ENCODE data around the gene ST14. TPM values are rescaled to one million over a fixed set of nuclear protein-coding genes. Genes with fewer than 3 reads are reported as not detected.

The ST14 gene
- total and polyA plus RNA-seq, 12 donors, result 0.30 to 5.7 (median 0.67) TPM

GRCh38 chr11:130204703-130205095 lies 45.1 kb downstream of the ST14 start:
- H3K4me1 ChIP-seq, result no peaks in the 10 kb centered on the region
- H3K4me3 ChIP-seq, result no peak overlapping the region
- intact Hi-C loops (cut with DNase I), result no loop called here
- 91 to 92% methylated on average over 11 of the region's 11 CpGs for WGBS, 2 donors
- DNase-seq (no peak), ATAC-seq (no peak)
- no peak for TF ChIP-seq CTCF (IDR thresholded peaks at IDR 0.05)
- H3K27me3 ChIP-seq, result no peaks in the 10 kb centered on the region
- no peak overlapping the region for H3K27ac ChIP-seq
- peaks cover 0 to 5% (median 0%) of the 10 kb centered on the region in 11 donors for H3K9me3 ChIP-seq
- H3K36me3 ChIP-seq, result peaks cover 0 to 6% (median 0%) of the 10 kb centered on the region in 9 donors

- Histone ChIP-seq H3K4me1 (no peaks in the 10 kb centered on the region), H3K36me3 (peaks cover 0 to 6% (median 0%) of the 10 kb centered on the region in 9 donors), H3K9me3 (peaks cover 0 to 5% (median 0%) of the 10 kb centered on the region in 11 donors), H3K27me3 (no peaks in the 10 kb centered on the region), H3K27ac (no peak overlapping the region), H3K4me3 (no peak overlapping the region)
- no peak for ATAC-seq
- no peak for DNase-seq
- no peak for TF ChIP-seq CTCF (IDR thresholded peaks at IDR 0.05)
- intact Hi-C loops (cut with DNase I), result no loop called here
- 86 to 94% methylated on average over 22 of the region's 22 CpGs for WGBS, 2 donors
Observed at GRCh38 chr11:130206141-130206540, 46.6 kb downstream of the ST14 start.

- ATAC-seq (no peak), DNase-seq (no peak)
- H3K36me3 ChIP-seq, result peaks cover 0 to 6% (median 0%) of the 10 kb centered on the region in 9 donors
- peaks cover 0 to 8% (median 0%) of the 10 kb centered on the region in 7 donors for H3K27me3 ChIP-seq
- 94% methylated on average over 45 of the region's 45 CpGs for WGBS, 2 donors
- H3K4me3 ChIP-seq, result no peak overlapping the region
- H3K4me1 ChIP-seq, result peaks cover 0 to 10% (median 5%) of the 10 kb centered on the region in 9 donors
- intact Hi-C loops (cut with DNase I), result no loop called here
- TF ChIP-seq CTCF (IDR thresholded peaks at IDR 0.05), result no peak
- no peak overlapping the region for H3K27ac ChIP-seq
- no peaks in the 10 kb centered on the region for H3K9me3 ChIP-seq
Observed at GRCh38 chr11:130208241-130209127, 48.9 kb downstream of the ST14 start.

GRCh38 chr11:130209128-130209932 lies 49.7 kb downstream of the ST14 start:
- DNase-seq (no peak), ATAC-seq (no peak)
- no peak for TF ChIP-seq CTCF (IDR thresholded peaks at IDR 0.05)
- Histone ChIP-seq H3K9me3 (no peaks in the 10 kb centered on the region), H3K27ac (no peak overlapping the region), H3K4me1 (peaks cover 0 to 10% (median 5%) of the 10 kb centered on the region in 9 donors), H3K4me3 (no peak overlapping the region), H3K27me3 (peaks cover 0 to 8% (median 0%) of the 10 kb centered on the region in 7 donors), H3K36me3 (peaks cover 0 to 6% (median 0%) of the 10 kb centered on the region in 9 donors)
- intact Hi-C loops (cut with DNase I), result no loop called here
- WGBS, 2 donors, result 92 to 93% methylated on average over 53 of the region's 53 CpGs

All from heart right ventricle (tissue), 16 donors.